Adipocyte (in vitro differentiated cells): Measurements from ENCODE around the gene EPB41L1.

Source experiments
- DNase-seq: peaks from one replicate; pipeline ENCODE4 v3.0.0-alpha.2; 2015; ENCODE audit warnings: low read depth
- H3K27me3 ChIP-seq: replicated peaks from 2 replicates; pipeline ENCODE4 v1.7.0; 2013; ENCODE audit warnings: mild to moderate bottlenecking, low read length, moderate library complexity; ENCODE audit not compliant: control insufficient read depth, insufficient read depth
- H3K36me3 ChIP-seq: 2 replicates; pipeline ENCODE4 v1.7.0; 2013; ENCODE audit warnings: low read length, mild to moderate bottlenecking, moderate library complexity; ENCODE audit not compliant: control insufficient read depth, insufficient read depth, severe bottlenecking
- H3K4me1 ChIP-seq: 2 replicates; pipeline ENCODE4 v1.7.0; 2013; ENCODE audit warnings: mild to moderate bottlenecking, low read length, moderate library complexity; ENCODE audit not compliant: control insufficient read depth, insufficient read depth
- H3K4me3 ChIP-seq: 2 replicates; pipeline ENCODE4 v1.7.0; 2013; ENCODE audit warnings: mild to moderate bottlenecking, low read length, moderate library complexity
- H3K9ac ChIP-seq: 2 replicates; pipeline ENCODE4 v1.7.0; 2013; ENCODE audit warnings: mild to moderate bottlenecking, low read length, moderate library complexity
- H3K9me3 ChIP-seq: 2 replicates; pipeline ENCODE4 v1.7.0; 2013; ENCODE audit warnings: mild to moderate bottlenecking, low read length, moderate library complexity; ENCODE audit not compliant: control insufficient read depth

The EPB41L1 gene

DNA sequence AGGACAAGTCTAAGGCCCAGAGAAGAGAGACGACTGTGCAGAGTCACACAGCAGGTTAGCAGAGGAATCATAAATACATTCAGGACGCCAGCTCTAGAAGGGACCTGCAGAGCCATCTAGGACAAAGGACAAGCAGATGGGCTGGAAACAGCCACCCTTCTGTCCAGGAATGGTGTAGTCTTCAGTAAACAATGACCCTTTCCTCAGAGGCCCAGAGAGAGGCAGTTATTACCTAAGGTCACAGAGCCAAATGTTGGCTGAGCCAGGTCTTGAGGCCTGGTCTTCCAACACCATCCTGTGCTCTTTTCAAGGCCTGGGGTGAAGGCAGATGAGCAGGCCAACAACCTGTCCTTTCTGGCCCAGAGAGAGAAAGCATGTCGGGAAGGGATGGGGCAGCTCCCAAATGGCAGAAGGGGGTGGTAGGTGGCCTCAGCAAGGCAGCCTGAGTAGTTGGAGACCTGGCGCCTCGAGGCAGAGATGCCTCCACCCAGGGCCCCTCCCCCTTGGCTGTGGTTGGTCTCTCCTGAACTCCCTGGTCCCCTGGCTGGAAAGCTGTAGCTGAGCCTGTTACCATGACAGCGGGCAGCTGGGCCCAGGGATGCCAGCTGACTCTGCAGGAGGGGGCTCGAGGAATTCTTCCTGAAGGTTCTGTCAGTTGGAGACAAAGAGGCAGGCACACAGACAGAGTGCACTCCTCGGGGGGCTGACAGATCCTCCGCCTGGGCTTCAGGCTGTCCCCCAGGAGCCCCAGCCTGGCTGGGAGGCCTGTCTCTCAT, 24.8 kb downstream of the EPB41L1 start:
- Histone ChIP-seq H3K9me3 (no peaks in the 10 kb centered on the region), H3K9ac (no peak overlapping the region), H3K4me3 (no peak overlapping the region), H3K27me3 (no peaks in the 10 kb centered on the region), H3K36me3 (peaks cover 33% of the 10 kb centered on the region), H3K4me1 (no peaks in the 10 kb centered on the region)
- DNase-seq: no peak

DNA sequence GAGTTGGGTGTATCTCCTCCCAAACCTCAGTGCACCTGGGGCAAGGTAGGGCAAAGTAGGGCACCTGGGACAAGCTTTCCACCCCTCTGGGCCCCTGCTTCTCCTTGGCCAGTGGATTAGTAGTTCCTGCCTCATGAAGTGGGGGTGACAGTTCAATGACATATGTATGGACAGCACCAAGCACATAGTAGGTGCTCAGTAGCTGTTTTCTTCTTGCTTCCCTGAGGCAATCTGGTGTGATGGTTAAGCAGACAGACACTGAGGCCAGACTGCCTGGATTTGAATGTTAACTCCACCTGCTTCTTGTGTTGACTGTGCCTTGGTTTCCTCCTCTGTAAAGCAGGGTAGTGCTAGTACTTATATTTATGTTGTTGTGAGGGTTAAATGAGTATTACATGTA, 25.8 kb downstream of the EPB41L1 start:
- no peaks in the 10 kb centered on the region for H3K4me1 ChIP-seq
- peaks cover 33% of the 10 kb centered on the region for H3K36me3 ChIP-seq
- H3K27me3 ChIP-seq: no peaks in the 10 kb centered on the region
- no peak for DNase-seq
- H3K9me3 ChIP-seq: no peaks in the 10 kb centered on the region
- H3K9ac ChIP-seq: no peak overlapping the region
- no peak overlapping the region for H3K4me3 ChIP-seq

DNA sequence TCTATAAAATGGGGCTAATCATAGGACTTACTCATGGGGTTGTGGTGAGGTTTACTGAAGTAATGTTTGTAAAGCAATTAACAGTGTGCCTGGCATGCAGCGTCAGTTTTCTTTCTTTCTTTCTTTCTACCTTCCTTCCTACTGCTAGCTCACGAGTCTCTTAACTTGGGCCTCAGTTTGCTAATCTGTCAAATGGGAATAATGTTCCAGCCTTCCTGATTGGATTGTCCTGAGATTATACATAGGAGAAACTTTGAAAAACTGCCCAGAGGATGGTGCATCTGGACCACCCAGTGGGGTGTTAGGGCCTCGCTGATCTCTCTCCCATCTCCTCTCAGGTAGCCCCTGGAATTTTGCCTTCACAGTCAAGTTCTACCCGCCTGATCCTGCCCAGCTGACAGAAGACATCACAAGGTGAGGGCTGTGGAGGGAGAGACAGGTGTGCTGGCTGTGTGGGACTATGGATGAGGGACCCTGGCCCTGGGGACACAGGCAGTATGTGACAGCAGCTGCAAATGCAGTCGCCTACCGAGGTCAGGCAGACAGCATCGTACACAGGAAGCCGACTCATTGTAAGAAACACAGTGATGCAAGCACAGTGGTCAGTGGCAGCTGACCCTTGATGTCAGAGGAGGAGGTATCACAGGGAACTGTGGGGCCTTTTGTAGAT, 27.5 kb downstream of the EPB41L1 start:
- DNase-seq: peak; percentile 36
- peaks cover 26% of the 10 kb centered on the region for H3K36me3 ChIP-seq
- no peaks in the 10 kb centered on the region for H3K27me3 ChIP-seq

DNA sequence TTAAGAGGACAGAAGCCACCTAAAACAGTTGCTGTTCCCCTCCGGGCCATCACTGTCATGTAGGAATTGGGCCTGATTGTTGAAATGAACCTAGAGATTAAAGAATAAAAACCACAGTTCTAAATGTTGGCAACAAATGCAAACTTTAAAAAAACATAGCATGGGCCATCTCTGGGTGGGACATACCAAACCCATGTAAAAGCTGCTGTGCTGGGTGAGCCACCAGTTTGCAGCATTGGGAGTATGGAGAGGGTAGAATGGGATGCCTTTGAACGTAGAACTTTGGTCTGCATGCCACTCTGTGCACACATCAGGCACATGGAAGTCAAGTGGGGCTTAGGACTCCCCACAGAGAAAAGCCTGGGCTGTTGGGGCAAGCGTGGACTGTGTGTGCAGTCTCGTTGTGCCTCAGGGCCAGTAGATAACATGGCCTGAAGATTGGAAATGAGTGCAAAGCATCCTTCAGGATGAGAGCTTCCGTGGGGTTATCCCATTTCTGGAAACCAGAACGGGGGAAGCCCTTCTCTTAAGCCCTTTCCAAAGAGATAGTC, 28.1 kb downstream of the EPB41L1 start:
- Histone ChIP-seq H3K9me3 (no peaks in the 10 kb centered on the region), H3K9ac (no peak overlapping the region), H3K4me1 (no peaks in the 10 kb centered on the region), H3K27me3 (no peaks in the 10 kb centered on the region), H3K36me3 (peaks cover 28% of the 10 kb centered on the region), H3K4me3 (no peak overlapping the region)
- no peak for DNase-seq

More for the DNA sequence above, 27.5 kb downstream of the EPB41L1 start:
- H3K9me3 ChIP-seq: no peaks in the 10 kb centered on the region
- H3K4me3 ChIP-seq: no peak overlapping the region
- no peak overlapping the region for H3K9ac ChIP-seq
- no peaks in the 10 kb centered on the region for H3K4me1 ChIP-seq

DNA sequence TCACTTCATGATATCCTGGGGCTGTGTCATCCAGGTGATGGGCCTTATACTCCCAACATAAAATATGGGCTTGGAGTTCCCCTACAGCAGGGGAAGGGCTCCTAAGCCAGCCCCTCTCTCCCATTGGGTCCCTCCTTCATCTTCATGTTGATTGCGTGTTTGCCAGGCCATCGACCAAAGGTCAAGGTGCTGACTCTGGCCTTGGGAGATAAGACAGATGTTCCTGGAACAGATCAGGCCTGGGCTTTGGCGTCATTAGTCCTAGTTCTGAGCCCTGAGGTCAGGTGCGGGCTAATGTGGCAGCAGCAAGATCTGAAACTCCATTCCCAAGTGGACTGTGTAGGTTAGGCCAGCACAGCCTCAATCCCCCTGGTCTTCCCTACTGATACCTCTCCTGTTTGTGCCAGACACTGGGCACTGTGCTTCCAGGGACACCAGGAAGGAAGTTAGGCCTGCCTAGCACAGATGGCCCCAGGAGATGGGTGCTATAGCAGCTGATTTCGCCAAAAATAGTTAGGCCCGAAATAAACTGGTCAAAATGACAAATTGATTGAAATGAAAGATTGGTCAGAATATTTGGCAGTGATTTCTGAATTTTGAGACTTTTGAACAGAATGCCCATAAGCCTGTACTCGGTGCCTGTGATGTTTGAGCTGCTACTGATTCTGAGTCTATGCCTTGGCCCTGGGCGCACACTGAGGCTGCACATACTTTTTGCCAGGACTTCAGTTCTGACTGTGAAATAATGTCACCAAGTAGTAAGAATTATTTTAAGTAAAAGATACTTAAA, 28.8 kb downstream of the EPB41L1 start:
- peaks cover 27% of the 10 kb centered on the region for H3K36me3 ChIP-seq
- H3K4me3 ChIP-seq: no peak overlapping the region
- H3K9me3 ChIP-seq: no peaks in the 10 kb centered on the region
- no peak overlapping the region for H3K9ac ChIP-seq
- no peaks in the 10 kb centered on the region for H3K27me3 ChIP-seq
- no peaks in the 10 kb centered on the region for H3K4me1 ChIP-seq
- DNase-seq: no peak

DNA sequence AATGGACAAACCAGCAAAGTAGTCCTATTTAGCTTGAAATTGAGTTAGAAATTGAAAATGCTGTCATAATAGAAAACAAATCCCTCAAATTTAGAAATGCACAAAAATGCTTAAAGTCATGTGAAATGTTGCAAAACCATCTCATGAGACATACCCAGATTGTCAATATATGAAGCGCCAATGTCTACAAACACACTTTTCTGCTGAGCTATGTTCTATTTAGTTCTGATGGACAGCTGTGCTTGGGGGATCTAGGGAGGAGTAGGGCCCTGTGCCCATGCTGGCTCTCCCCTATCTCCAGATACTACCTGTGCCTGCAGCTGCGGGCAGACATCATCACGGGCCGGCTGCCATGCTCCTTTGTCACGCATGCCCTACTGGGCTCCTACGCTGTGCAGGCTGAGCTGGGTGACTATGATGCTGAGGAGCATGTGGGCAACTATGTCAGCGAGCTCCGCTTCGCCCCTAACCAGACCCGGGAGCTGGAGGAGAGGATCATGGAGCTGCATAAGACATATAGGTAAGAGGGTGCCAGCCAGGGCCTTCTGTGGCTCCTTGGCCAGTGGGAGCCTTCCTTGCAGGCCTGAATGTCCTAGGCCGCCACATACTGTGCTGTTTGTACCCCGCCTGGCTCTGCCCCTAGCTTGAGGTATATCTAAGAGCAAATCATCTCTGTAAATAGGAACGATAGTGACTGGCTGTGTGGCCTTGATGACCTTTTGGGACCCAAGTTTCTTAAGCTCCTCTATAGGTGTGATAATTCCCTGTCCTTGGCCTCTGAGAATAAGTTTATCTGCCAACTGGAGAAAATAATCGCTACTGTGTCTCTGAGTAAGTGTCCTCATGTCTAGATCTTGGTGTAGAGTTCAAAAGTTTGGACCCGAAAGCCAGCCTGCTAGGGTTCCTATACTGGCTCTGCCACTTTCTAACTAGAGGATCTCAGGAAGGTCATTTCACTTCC, 30.6 kb downstream of the EPB41L1 start:
- no peak for DNase-seq
- Histone ChIP-seq H3K27me3 (no peaks in the 10 kb centered on the region), H3K36me3 (peaks cover 38% of the 10 kb centered on the region), H3K9me3 (no peaks in the 10 kb centered on the region), H3K4me1 (no peaks in the 10 kb centered on the region), H3K9ac (no peak overlapping the region), H3K4me3 (no peak overlapping the region)

DNA sequence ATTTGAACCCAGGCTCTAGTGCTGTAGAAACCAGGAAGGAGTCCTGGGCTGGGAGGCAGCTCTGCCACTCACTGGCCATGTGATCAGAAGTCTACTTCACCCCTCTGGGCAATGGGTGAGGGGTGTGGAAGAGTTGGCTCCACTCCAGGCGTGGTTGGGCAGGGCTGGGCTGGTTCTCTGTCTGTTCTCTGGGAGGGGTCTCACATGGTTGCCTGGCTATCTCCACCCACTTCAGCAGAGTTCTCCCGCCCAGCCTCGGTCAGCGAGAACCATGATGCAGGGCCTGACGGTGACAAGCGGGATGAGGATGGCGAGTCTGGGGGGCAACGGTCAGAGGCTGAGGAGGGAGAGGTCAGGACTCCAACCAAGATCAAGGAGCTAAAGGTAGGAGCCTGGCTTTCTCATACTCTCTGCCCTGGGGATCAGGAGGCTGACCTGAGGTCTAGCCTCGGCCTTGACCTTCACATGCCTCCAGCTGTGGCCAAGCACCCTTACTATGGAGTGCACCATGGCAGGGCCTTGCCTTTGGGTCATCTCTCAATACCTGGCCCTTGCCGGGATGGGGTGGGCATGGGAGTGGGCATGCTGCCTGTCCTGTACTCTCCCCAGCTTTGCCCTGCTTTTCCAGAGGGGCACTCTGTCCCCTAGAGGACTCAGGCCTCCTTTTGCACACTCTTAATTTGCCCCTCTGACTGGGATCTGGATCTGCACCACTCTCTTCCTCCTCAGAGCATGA, 39.6 kb downstream of the EPB41L1 start:
- H3K4me1 ChIP-seq: no peaks in the 10 kb centered on the region
- DNase-seq: no peak
- H3K9ac ChIP-seq: no peak overlapping the region
- H3K9me3 ChIP-seq: no peaks in the 10 kb centered on the region
- no peaks in the 10 kb centered on the region for H3K27me3 ChIP-seq
- H3K36me3 ChIP-seq: peaks cover 49% of the 10 kb centered on the region
- no peak overlapping the region for H3K4me3 ChIP-seq

DNA sequence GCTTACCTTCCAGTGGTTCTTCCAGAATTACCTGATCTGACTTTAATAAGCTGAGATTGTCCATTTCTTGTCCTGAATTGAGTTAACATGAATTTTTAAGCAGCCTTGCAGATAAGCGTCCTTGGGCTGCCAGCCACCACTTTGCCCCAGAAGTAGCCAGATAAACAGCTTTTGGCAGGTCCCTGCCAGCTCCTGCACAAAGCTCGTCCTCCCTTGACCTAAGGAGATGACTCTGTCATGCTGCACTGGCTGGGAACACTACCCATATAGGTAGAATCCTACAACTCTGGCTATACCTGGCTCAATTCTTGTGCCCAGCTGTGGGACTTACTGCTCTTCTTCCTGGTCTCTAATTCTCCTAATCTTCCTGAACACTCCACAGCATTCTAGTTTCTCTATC, 42.1 kb downstream of the EPB41L1 start:
- Histone ChIP-seq H3K27me3 (no peaks in the 10 kb centered on the region), H3K36me3 (peaks cover 33% of the 10 kb centered on the region), H3K4me3 (no peak overlapping the region), H3K9me3 (no peaks in the 10 kb centered on the region), H3K4me1 (no peaks in the 10 kb centered on the region), H3K9ac (no peak overlapping the region)
- DNase-seq: no peak

DNA sequence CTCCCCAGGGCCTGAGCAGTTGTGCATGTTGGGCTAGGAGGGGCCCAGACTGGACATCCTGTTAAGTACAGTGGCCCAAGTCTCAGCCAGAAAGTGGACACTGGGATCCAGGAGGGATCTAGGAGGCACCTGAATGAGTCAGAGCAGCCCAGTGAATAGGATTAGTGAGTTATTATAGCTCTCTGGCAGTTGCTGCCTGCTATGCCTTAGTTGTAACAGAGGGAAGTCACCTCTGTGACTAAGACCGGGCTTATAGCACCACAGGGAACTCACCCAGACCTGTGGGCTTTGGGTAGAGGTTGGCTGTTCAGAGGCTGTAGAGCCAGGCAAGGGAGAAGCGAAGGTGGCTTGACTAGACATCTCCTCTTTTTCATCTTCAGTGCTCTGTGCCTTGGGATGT, 42.7 kb downstream of the EPB41L1 start:
- no peaks in the 10 kb centered on the region for H3K9me3 ChIP-seq
- peaks cover 33% of the 10 kb centered on the region for H3K36me3 ChIP-seq
- no peak overlapping the region for H3K4me3 ChIP-seq
- no peaks in the 10 kb centered on the region for H3K4me1 ChIP-seq
- DNase-seq: no peak
- no peak overlapping the region for H3K9ac ChIP-seq
- no peaks in the 10 kb centered on the region for H3K27me3 ChIP-seq
